Measurements from ENCODE around the gene SLC38A4. TPM values are rescaled to one million over a fixed set of nuclear protein-coding genes. Genes with fewer than 3 reads are reported as not detected.
"Not testable (repeated sequence)": the region's sequence is repeated elsewhere in the genome, so short reads cannot be mapped to it uniquely, and the experiment has no call there.

The SLC38A4 gene
- total RNA-seq, 4 donors from 2014 or later, result 0.17 TPM; not detected in 2

DNA sequence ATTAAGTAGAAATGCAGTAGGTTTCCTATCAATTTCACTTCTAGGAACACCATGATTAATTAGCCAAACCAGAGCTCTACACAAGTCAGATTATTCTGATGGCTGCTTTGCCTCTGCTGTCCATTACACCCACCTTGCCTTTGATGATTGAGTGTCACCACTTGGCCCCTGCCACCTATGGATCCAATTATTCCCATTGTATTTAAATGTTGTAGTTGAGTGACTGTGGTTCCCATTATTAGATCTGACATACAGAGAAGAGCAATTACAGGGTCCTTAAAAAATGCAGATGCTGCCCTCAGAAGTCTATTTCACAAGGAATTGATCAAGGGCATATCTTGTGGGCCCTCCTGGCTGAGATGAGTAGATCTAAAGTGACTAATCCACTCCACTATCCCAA, 39.5 kb upstream of the SLC38A4 start:
- no peak overlapping the region for H3K4me3 ChIP-seq
- DNase-seq (ENCODE audit: extremely low spot score), result no peak
- no peaks in the 10 kb centered on the region for H3K27me3 ChIP-seq
- TF ChIP-seq POLR2AphosphoS5 (IDR thresholded peaks at IDR 0.05), result no peak
- TF ChIP-seq CTCF (IDR thresholded peaks at IDR 0.05), result no peak
- no peak for TF ChIP-seq EP300 (IDR thresholded peaks at IDR 0.05)
- no peak for TF ChIP-seq POLR2A (IDR thresholded peaks at IDR 0.05; ENCODE audit: low read depth)
- H3K4me1 ChIP-seq, result no peaks in the 10 kb centered on the region
- intact Hi-C loops (cut with DNase I), result no loop called here
- no peak overlapping the region for H3K27ac ChIP-seq (replicated peaks in 1 of 4)
- no peaks in the 10 kb centered on the region for H3K36me3 ChIP-seq
- peaks cover 0 to 29% (median 20%) of the 10 kb centered on the region in 4 donors for H3K9me3 ChIP-seq

DNA sequence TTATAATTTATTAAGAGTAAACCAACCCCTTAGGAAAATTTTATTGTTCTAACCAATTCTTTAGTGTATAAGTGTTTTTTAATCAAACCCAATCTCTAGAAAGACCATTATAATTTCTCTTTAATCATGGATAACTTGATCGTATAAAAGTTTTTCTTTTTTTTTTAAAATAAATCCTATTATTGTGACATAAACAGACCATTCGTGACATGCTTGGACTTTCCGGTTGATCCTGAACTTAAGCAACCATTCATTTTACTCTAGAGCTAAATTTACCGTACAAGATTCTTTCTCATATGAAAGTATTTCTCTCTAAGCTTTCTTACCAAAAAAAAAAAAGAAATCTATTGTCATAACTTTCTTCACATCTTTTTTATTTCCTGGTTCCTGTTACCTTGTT, 32.6 kb upstream of the SLC38A4 start:
- Histone ChIP-seq H3K4me1 (no peaks in the 10 kb centered on the region), H3K36me3 (no peaks in the 10 kb centered on the region), H3K4me3 (no peak overlapping the region), H3K9me3 (no peaks in the 10 kb centered on the region), H3K27ac (replicated peaks in 1 of 4) (no peak overlapping the region), H3K27me3 (no peaks in the 10 kb centered on the region)
- intact Hi-C loops (cut with DNase I), result no loop called here
- WGBS, result 84% methylated on average over 4 of the region's 4 CpGs
- TF ChIP-seq EP300 (IDR thresholded peaks at IDR 0.05), result no peak
- no peak for DNase-seq (ENCODE audit: extremely low spot score)

DNA sequence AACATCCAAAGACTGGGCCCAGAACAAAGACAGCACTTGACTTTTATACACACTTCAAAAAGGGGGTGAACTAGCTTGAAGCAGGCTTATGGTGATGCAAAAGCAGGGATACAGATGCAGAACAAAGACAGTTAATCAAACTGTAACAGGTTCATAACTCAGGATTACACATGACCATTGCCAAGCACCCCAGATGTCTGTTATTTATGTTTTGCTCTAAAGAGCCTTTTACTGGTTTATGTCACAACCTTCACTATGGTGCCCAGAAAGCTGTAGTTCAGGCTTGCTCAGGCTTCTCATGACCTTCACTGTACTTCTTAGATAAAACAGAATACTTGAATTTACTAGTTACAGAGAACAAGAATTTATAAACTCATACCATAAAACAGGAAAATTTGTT, 31.7 kb upstream of the SLC38A4 start:
- intact Hi-C loops (cut with DNase I), result no loop called here
- H3K36me3 ChIP-seq, result no peaks in the 10 kb centered on the region
- no peaks in the 10 kb centered on the region for H3K4me1 ChIP-seq
- no peaks in the 10 kb centered on the region for H3K9me3 ChIP-seq
- TF ChIP-seq POLR2AphosphoS5 (IDR thresholded peaks at IDR 0.05), result no peak
- no peak for TF ChIP-seq POLR2A (IDR thresholded peaks at IDR 0.05; ENCODE audit: low read depth)
- no peak for TF ChIP-seq EP300 (IDR thresholded peaks at IDR 0.05)
- no peak for TF ChIP-seq CTCF (IDR thresholded peaks at IDR 0.05)
- H3K4me3 ChIP-seq, result no peak overlapping the region
- H3K27me3 ChIP-seq, result no peaks in the 10 kb centered on the region
- no peak for DNase-seq (ENCODE audit: extremely low spot score)
- no peak overlapping the region for H3K27ac ChIP-seq (replicated peaks in 1 of 4)

- intact Hi-C loops (cut with DNase I), result no loop called here
- H3K4me1 ChIP-seq, result no peaks in the 10 kb centered on the region
- TF ChIP-seq EP300 (IDR thresholded peaks at IDR 0.05) (no peak), POLR2AphosphoS5 (IDR thresholded peaks at IDR 0.05) (no peak), CTCF (IDR thresholded peaks at IDR 0.05) (no peak), POLR2A (IDR thresholded peaks at IDR 0.05; ENCODE audit: low read depth) (no peak)
- no peaks in the 10 kb centered on the region for H3K36me3 ChIP-seq
- H3K9me3 ChIP-seq, result no peaks in the 10 kb centered on the region
- DNase-seq (ENCODE audit: extremely low spot score), result no peak
- 75% methylated on average over 2 of the region's 2 CpGs for WGBS
- no peaks in the 10 kb centered on the region for H3K27me3 ChIP-seq
- no peak overlapping the region for H3K27ac ChIP-seq (replicated peaks in 1 of 4)
- H3K4me3 ChIP-seq, result no peak overlapping the region
Observed at GRCh38 chr12:46855760-46856159, 30.0 kb upstream of the SLC38A4 start.

DNA sequence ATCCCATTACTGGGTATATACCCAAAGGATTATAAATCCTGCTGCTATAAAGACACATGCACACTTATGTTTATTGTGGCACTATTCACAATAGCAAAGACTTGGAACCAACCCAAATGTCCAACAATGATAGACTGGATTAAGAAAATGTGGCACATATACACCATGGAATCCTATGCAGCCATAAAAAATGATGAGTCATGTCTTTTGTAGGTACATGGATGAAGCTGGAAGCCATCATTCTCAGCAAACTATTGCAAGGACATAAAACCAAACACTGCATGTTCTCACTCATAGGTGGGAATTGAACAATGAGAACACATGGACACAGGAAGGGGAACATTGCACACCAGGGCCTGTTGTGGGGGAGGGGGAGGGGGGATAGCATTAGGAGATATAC, 28.4 kb upstream of the SLC38A4 start:
- intact Hi-C loops (cut with DNase I); H3K27ac ChIP-seq (replicated peaks in 1 of 4); H3K4me3 ChIP-seq; H3K9me3 ChIP-seq; H3K27me3 ChIP-seq; H3K4me1 ChIP-seq; H3K36me3 ChIP-seq; DNase-seq (ENCODE audit: extremely low spot score): not testable (repeated sequence)

- intact Hi-C loops (cut with DNase I); H3K4me1 ChIP-seq; H3K27ac ChIP-seq (replicated peaks in 1 of 4); DNase-seq (ENCODE audit: extremely low spot score); H3K27me3 ChIP-seq; H3K9me3 ChIP-seq; H3K4me3 ChIP-seq; H3K36me3 ChIP-seq: not testable (repeated sequence)
- 70% methylated on average over 8 of the region's 8 CpGs for WGBS
Observed at GRCh38 chr12:46848792-46849191, 23.0 kb upstream of the SLC38A4 start.
